ENCODE results near the gene C14orf132. TPM values are rescaled to one million over a fixed set of nuclear protein-coding genes. Genes with fewer than 3 reads are reported as not detected.

Gene C14orf132
- total RNA-seq, 4 donors from 2014 or later: 1.2 to 6.2 (median 4.5) TPM

DNA sequence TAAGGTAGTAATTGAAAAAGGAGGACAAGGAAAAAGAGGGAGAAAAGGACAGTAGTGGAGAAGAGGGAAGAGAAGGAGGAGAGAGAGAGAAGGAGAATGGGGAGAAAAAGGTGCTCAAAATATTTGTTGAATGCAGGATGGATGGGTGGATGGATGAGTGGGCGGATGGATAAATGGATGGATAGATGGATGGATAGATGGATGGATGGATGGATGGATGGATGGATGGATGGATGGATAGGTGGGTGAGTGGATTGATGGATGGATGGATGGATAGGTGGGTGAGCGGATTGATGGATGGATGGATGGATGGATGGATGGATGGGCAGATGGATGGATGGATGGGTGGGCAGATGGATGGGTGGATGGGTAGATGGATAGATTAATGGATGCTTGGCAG lies 21.3 kb upstream of the C14orf132 start:
- Histone ChIP-seq H3K4me1 (no peaks in the 10 kb centered on the region), H3K27me3 (no peaks in the 10 kb centered on the region), H3K27ac (no peak overlapping the region), H3K4me3 (no peak overlapping the region), H3K9me3 (no peaks in the 10 kb centered on the region), H3K36me3 (no peaks in the 10 kb centered on the region)
- DNase-seq: no peak
- TF ChIP-seq, protein P1, sequence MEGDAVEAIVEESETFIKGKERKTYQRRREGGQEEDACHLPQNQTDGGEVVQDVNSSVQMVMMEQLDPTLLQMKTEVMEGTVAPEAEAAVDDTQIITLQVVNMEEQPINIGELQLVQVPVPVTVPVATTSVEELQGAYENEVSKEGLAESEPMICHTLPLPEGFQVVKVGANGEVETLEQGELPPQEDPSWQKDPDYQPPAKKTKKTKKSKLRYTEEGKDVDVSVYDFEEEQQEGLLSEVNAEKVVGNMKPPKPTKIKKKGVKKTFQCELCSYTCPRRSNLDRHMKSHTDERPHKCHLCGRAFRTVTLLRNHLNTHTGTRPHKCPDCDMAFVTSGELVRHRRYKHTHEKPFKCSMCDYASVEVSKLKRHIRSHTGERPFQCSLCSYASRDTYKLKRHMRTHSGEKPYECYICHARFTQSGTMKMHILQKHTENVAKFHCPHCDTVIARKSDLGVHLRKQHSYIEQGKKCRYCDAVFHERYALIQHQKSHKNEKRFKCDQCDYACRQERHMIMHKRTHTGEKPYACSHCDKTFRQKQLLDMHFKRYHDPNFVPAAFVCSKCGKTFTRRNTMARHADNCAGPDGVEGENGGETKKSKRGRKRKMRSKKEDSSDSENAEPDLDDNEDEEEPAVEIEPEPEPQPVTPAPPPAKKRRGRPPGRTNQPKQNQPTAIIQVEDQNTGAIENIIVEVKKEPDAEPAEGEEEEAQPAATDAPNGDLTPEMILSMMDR (IDR thresholded peaks at IDR 0.05): no peak
- no peak for TF ChIP-seq POLR2A (IDR thresholded peaks at IDR 0.05)

DNA sequence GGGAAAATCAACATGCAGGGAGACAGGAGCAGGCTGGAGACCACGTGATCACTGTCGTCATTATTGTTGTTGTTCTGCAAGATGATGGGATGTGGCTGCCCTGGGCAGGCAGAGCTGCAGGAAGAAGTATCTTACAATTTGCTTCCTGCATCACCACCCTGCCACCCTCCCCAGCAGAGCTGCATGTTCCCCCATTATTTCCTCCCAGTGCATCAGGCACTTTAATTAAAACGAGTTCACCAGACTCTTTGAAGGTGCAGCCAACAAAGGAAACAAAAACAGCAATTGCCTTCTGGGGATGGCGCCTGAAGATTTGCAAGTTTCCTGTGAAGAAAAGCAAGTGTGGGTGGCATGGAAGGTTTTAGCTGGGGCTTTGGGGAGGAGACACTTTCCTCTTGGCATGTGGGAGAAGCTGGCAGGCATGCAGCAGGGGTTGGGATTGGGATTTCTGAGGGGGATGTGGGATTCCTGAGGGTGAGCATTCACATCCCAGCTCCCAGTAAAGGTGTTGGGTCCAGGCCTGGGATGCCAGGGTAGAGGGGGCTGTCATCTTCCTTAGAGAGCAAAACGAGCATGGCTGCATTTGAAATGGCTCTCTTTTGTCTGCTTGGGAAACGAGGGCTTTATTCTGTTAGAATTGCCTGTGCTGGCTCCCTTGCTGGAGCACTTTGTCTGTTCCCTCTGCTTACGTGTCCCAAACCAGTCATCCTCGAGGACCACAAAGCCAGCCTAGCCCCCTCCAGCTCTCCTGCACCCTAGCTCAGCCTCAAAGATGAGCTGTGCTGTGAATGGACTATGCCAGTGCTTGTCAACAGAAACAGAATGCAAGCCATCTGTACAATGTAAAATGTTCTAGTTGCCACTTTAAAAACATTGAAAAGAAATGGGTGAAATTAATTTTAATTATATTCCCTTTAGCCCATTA lies 11.5 kb upstream of the C14orf132 start:
- TF ChIP-seq, protein P1 (IDR thresholded peaks at IDR 0.05): no peak
- TF ChIP-seq POLR2A (IDR thresholded peaks at IDR 0.05): no peak
- Histone ChIP-seq H3K4me3 (no peak overlapping the region), H3K36me3 (no peaks in the 10 kb centered on the region), H3K9me3 (no peaks in the 10 kb centered on the region), H3K4me1 (no peaks in the 10 kb centered on the region), H3K27me3 (no peaks in the 10 kb centered on the region), H3K27ac (no peak overlapping the region)
- DNase-seq: no peak

DNA sequence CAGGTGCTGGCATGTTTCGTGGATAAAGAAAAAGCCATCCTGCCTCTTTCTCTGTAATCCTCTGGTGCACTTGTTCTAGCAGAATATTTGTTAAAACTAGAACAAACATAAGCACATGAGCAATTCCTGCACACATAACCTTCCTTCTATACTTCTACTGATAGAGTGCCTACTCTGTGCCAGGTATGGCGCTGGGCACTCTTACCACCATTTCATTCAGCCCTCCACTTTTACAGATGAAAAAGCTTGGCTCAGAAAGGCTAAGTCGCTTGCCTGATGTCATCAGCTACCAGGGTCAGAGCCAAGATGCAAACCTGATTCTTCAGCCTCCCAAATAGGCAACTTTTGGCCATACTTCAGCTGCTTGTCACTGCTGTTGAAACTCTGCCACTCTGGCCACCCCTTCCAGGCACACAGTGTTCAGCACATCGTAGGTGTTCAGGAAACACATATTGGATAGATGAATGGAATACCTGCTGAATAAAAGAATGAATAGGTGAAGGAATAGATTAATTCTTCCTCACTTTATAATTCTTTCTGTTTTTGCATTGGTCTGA lies 10.0 kb upstream of the C14orf132 start:
- TF ChIP-seq, protein P1 (IDR thresholded peaks at IDR 0.05): no peak
- TF ChIP-seq POLR2A (IDR thresholded peaks at IDR 0.05): no peak
- no peaks in the 10 kb centered on the region for H3K9me3 ChIP-seq
- H3K27ac ChIP-seq: no peak overlapping the region
- H3K27me3 ChIP-seq: no peaks in the 10 kb centered on the region
- no peaks in the 10 kb centered on the region for H3K4me1 ChIP-seq
- no peaks in the 10 kb centered on the region for H3K36me3 ChIP-seq
- no peak overlapping the region for H3K4me3 ChIP-seq
- no peak for DNase-seq

DNA sequence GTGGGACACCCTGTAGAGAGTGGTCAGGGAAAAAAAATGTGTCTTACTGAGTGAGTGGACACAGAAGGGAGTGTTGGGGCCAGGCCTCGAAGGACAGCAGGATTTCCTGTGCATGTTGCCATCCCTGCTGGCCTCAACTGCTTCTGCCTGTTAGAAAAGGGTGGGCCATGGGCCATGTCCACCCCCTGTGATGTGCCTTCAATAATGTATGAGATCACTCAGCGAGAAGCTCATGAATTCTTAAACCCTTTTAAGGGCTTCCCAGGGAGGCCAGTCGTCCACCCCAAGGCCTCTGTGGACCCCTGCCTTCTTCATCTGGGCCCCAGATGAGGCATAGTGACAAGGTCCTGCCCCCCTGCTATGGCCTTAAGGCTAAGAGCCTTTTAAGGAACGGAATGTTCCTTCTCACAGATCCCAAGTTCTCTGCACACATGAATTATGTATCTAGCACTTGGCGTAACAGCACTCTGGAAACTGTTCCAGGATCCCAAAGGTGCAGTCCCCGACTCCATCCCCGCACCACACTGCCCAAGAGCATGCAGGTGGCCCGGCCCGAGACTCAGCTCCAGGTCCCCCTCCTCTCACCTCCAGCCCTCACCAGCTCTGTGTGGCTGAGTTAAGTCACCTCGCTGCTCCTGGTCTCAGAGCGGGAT lies 8.9 kb upstream of the C14orf132 start:
- TF ChIP-seq POLR2A (IDR thresholded peaks at IDR 0.05): no peak
- TF ChIP-seq, protein P1 (IDR thresholded peaks at IDR 0.05): no peak
- Histone ChIP-seq H3K4me1 (no peaks in the 10 kb centered on the region), H3K27me3 (no peaks in the 10 kb centered on the region), H3K9me3 (no peaks in the 10 kb centered on the region), H3K36me3 (no peaks in the 10 kb centered on the region), H3K27ac (peak overlapping the region in 1 of 4 donors; percentile 29), H3K4me3 (no peak overlapping the region)
- DNase-seq: no peak

DNA sequence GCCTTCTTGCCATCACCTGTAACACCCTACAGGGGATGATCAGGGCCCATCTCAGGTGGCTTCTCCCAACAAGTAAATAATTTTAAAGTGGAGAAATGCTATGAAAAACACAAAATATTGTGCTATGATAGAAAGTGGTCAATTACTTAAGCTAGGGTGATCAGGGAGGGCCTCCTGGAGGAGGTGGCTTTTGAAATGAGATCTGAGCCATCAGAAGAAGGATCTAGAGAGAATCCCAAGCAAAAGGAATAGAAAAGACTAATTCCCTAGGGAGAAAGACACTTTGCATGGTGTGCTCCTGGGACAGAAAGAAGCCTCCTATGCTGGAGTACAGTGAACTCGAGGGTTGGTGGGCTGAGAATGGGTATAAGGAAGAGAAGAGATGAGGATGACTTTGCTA lies 7.5 kb upstream of the C14orf132 start:
- H3K27ac ChIP-seq: no peak overlapping the region
- H3K4me1 ChIP-seq: no peaks in the 10 kb centered on the region

More for the DNA sequence above, 7.5 kb upstream of the C14orf132 start:
- Histone ChIP-seq H3K9me3 (no peaks in the 10 kb centered on the region), H3K4me3 (no peak overlapping the region), H3K27me3 (no peaks in the 10 kb centered on the region), H3K36me3 (no peaks in the 10 kb centered on the region)
- TF ChIP-seq, protein P1 (IDR thresholded peaks at IDR 0.05): no peak
- no peak for TF ChIP-seq POLR2A (IDR thresholded peaks at IDR 0.05)
- DNase-seq: no peak

Measured in Peyer's patch (tissue), 4 donors.